ENCODE results near the gene POLG2.

- TF ChIP-seq EP300 (IDR thresholded peaks at IDR 0.05) = no peak
- TF ChIP-seq, protein P1, sequence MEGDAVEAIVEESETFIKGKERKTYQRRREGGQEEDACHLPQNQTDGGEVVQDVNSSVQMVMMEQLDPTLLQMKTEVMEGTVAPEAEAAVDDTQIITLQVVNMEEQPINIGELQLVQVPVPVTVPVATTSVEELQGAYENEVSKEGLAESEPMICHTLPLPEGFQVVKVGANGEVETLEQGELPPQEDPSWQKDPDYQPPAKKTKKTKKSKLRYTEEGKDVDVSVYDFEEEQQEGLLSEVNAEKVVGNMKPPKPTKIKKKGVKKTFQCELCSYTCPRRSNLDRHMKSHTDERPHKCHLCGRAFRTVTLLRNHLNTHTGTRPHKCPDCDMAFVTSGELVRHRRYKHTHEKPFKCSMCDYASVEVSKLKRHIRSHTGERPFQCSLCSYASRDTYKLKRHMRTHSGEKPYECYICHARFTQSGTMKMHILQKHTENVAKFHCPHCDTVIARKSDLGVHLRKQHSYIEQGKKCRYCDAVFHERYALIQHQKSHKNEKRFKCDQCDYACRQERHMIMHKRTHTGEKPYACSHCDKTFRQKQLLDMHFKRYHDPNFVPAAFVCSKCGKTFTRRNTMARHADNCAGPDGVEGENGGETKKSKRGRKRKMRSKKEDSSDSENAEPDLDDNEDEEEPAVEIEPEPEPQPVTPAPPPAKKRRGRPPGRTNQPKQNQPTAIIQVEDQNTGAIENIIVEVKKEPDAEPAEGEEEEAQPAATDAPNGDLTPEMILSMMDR (IDR thresholded peaks at IDR 0.05) = no peak
Measured at GRCh38 chr17:64442541-64442971, 54.3 kb downstream of the POLG2 start.

Measured in tibial nerve (tissue), 4 donors.